HepG2 (cell line): ENCODE data around the gene PGS1. TPM values are rescaled to one million over a fixed set of nuclear protein-coding genes. Genes with fewer than 3 reads are reported as not detected.
A peak's percentile ranks its signal among the peaks of the same experiment; 100 is the strongest.

Experiments used
- KLF15 ChIP-seq: sonication (generic); formaldehyde crosslinking; IDR thresholded peaks from 2 replicates; pipeline ENCODE4 v1.8.1; 2023; ENCODE audit warnings: borderline replicate concordance, mild to moderate bottlenecking, inconsistent platforms, missing genetic modification reagents, mixed read lengths
- PCBP2 ChIP-seq: fragments of 200-400 bp; formaldehyde crosslinking; optimal IDR thresholded peaks from 2 replicates; pipeline ENCODE3; 2018; ENCODE audit warnings: low read length, low read depth; ENCODE audit not compliant: poor library complexity, severe bottlenecking
- SOX13 ChIP-seq, 3 experiments: fragments of 450-650 bp in 1 of 3; sonication (generic) in 1 of 3; formaldehyde crosslinking in 1 of 3; IDR thresholded peaks in 2 of 3; conservative IDR thresholded peaks in 1 of 3; 2 replicates each; pipeline versions ENCODE4 v1.5.0 to v1.6.1; 2016 to 2020; ENCODE audit warnings: antibody characterized with exemption in 1 of 3, mild to moderate bottlenecking in 1 of 3, missing compliant biosample characterization in 1 of 3, missing genetic modification reagents in 1 of 3, moderate library complexity in 1 of 3
- TAF15 ChIP-seq: fragments of 200-400 bp; formaldehyde crosslinking; IDR thresholded peaks from one replicate; pipeline ENCODE4 v1.6.1; 2018; ENCODE audit warnings: mild to moderate bottlenecking, low read depth, low read length; ENCODE audit not compliant: poor library complexity, severe bottlenecking
- TEAD2 ChIP-seq: sonication (generic); formaldehyde crosslinking; IDR thresholded peaks from 2 replicates; pipeline ENCODE4 v1.9.0; 2021; ENCODE audit warnings: missing genetic modification reagents
- ZBTB1 ChIP-seq: sonication (generic); formaldehyde crosslinking; IDR thresholded peaks from 2 replicates; pipeline ENCODE4 v1.4.0; 2020; ENCODE audit warnings: missing genetic modification reagents, borderline replicate concordance
- ZBTB44 ChIP-seq: sonication (generic); formaldehyde crosslinking; IDR thresholded peaks from 2 replicates; pipeline ENCODE4 v1.4.0; 2020; ENCODE audit warnings: missing genetic modification reagents
- ZBTB49 ChIP-seq: sonication (generic); formaldehyde crosslinking; IDR thresholded peaks from 2 replicates; pipeline ENCODE4 v1.4.0; 2020; ENCODE audit warnings: missing genetic modification reagents, borderline replicate concordance
- ZNF234 ChIP-seq: sonication (generic); formaldehyde crosslinking; conservative IDR thresholded peaks from 2 replicates; pipeline ENCODE4 v1.5.1; 2020; ENCODE audit warnings: mild to moderate bottlenecking, missing genetic modification reagents
- ZNF343 ChIP-seq: sonication (generic); formaldehyde crosslinking; IDR thresholded peaks from 2 replicates; pipeline ENCODE4 v1.4.0; 2020; ENCODE audit warnings: mild to moderate bottlenecking, missing genetic modification reagents
- ZNF468 ChIP-seq: sonication (generic); formaldehyde crosslinking; IDR thresholded peaks from 2 replicates; pipeline ENCODE4 v1.8.0; 2022; ENCODE audit warnings: mild to moderate bottlenecking, moderate library complexity, missing genetic modification reagents
- ZNF567 ChIP-seq: sonication (generic); formaldehyde crosslinking; IDR thresholded peaks from 2 replicates; pipeline ENCODE4 v1.8.1; 2023; ENCODE audit warnings: mild to moderate bottlenecking, missing genetic modification reagents, borderline replicate concordance
- polyA plus RNA-seq, 8 experiments: library from polyadenylated mRNA; depleted of rRNA in 3 of 8; stranded (reverse) in 7 of 8; unstranded in 1 of 8; fragments of >200 nt; fragmentation: Illumina TruSeq in 4 of 8; extraction: Trizol in 4 of 8; gene quantifications; 2 replicates each; pipeline versions ENCODE4 v1.2.1 to v1.2.3, GENCODE V29; 2011 to 2016; ENCODE audit warnings: low read depth in 4 of 8, missing spikeins in 1 of 8, mixed read lengths in 1 of 8; ENCODE audit not compliant: insufficient read depth in 1 of 8
- total RNA-seq, 5 experiments: library from RNA; depleted of rRNA; stranded (reverse); fragments of >200 nt; fragmentation: Illumina TruSeq; extraction: Trizol; gene quantifications; 2 replicates each; pipeline ENCODE4 v1.2.3, GENCODE V29; 2016; ENCODE audit warnings: low read depth in 1 of 5
- TF ChIP-seq, protein P1 (sequence below): sonication (generic); formaldehyde crosslinking; IDR thresholded peaks from one replicate; pipeline ENCODE4 v1.5.1; 2020; ENCODE audit warnings: mild to moderate bottlenecking, missing genetic modification reagents; ENCODE audit errors: not compliant biosample characterization

PGS1 gene
- total and polyA plus RNA-seq, 2 of the 13 experiments (the other 11 are each of a cell fraction or from before 2014, with no cell fraction given) = 25.9 to 31.5 TPM

DNA sequence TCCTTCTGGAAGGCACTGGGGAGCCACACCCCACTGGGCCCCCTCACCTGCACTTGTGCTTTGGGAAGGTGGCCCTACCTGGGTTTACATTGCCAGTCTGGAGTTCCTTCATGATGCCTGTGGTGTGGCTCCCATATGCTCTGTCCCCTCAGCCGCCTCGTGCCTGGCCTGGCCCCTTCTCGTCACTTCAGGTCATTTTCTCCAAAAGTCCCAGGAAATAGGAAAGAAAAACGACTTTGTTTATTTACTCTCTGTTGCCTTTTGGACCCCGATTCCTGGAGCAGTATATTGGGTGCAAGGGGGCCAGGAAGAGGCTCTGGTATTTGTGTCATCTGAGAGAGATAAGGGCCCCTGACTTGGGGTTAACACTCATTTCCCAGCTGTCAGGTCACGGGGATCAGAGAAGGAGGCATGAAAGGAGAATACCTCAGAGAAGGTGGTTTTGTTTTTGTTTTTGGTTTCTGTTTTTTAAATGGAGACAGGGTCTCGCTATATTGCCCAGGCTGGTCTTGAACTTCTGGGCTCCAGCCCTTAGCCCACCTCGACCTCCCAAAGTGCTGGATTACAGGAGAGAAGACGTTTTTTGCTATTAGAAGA, 23.3 kb upstream of the PGS1 start (continued):
- TF ChIP-seq, protein P1, sequence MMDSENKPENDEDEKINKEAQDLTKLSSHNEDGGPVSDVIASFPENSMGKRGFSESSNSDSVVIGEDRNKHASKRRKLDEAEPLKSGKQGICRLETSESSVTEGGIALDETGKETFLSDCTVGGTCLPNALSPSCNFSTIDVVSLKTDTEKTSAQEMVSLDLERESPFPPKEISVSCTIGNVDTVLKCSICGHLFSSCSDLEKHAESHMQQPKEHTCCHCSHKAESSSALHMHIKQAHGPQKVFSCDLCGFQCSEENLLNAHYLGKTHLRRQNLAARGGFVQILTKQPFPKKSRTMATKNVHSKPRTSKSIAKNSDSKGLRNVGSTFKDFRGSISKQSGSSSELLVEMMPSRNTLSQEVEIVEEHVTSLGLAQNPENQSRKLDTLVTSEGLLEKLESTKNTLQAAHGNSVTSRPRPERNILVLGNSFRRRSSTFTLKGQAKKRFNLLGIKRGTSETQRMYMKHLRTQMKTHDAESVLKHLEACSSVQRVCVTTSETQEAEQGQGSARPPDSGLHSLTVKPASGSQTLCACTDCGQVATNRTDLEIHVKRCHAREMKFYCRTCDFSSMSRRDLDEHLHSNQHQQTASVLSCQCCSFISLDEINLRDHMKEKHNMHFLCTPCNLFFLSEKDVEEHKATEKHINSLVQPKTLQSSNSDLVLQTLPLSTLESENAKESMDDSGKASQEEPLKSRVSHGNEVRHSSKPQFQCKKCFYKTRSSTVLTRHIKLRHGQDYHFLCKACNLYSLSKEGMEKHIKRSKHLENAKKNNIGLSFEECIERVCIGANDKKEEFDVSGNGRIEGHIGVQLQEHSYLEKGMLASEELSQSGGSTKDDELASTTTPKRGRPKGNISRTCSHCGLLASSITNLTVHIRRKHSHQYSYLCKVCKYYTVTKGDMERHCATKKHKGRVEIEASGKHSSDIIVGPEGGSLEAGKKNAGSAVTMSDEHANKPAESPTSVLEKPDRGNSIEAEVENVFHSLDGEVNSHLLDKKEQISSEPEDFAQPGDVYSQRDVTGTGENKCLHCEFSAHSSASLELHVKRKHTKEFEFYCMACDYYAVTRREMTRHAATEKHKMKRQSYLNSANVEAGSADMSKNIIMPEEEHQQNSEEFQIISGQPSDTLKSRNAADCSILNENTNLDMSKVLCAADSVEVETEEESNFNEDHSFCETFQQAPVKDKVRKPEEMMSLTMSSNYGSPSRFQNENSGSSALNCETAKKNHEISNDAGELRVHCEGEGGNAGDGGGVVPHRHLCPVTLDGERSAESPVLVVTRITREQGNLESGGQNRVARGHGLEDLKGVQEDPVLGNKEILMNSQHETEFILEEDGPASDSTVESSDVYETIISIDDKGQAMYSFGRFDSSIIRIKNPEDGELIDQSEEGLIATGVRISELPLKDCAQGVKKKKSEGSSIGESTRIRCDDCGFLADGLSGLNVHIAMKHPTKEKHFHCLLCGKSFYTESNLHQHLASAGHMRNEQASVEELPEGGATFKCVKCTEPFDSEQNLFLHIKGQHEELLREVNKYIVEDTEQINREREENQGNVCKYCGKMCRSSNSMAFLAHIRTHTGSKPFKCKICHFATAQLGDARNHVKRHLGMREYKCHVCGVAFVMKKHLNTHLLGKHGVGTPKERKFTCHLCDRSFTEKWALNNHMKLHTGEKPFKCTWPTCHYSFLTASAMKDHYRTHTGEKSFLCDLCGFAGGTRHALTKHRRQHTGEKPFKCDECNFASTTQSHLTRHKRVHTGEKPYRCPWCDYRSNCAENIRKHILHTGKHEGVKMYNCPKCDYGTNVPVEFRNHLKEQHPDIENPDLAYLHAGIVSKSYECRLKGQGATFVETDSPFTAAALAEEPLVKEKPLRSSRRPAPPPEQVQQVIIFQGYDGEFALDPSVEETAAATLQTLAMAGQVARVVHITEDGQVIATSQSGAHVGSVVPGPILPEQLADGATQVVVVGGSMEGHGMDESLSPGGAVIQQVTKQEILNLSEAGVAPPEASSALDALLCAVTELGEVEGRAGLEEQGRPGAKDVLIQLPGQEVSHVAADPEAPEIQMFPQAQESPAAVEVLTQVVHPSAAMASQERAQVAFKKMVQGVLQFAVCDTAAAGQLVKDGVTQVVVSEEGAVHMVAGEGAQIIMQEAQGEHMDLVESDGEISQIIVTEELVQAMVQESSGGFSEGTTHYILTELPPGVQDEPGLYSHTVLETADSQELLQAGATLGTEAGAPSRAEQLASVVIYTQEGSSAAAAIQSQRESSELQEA (CRISPR knock-in tag) = no peak
- TF ChIP-seq PCBP2 (no peak), ZBTB49 (CRISPR knock-in tag) (no peak), TEAD2 (CRISPR knock-in tag) (no peak), TAF15 (no peak), ZNF567 (no peak), ZBTB44 (CRISPR knock-in tag) (no peak), ZNF468 (no peak), SOX13 (IDR thresholded peaks at IDR 0.05) (no peak), SOX13 (CRISPR knock-in tag; conservative IDR thresholded peaks at IDR 0.05 in 1 of 2, IDR thresholded peaks at IDR 0.05 in 1 of 2) (peak in 1 of 2 experiments; percentile 38; a peak in 2 of 4 replicates), ZNF234 (no peak), ZBTB1 (CRISPR knock-in tag) (no peak), ZNF343 (CRISPR knock-in tag) (no peak), KLF15 (no peak)
